Keratinocyte (primary cell): ENCODE results near the gene ESM1.
"Not testable (repeated sequence)": the region's sequence is repeated elsewhere in the genome, so short reads cannot be mapped to it uniquely, and the experiment has no call there.

Experiments
- CTCF ChIP-seq, 3 experiments: IDR thresholded peaks in 1 of 3; conservative IDR thresholded peaks in 1 of 3; optimal IDR thresholded peaks in 1 of 3; 2 replicates in 2 of 3; 3 replicates in 1 of 3; pipeline versions ENCODE3 to v1.5.1; 2011; ENCODE audit warnings: low read length in 3 of 3, mild to moderate bottlenecking in 3 of 3, moderate library complexity in 2 of 3, control low read depth in 1 of 3, inconsistent platforms in 1 of 3; ENCODE audit not compliant: insufficient read depth in 2 of 3; ENCODE audit errors: extremely low read depth in 1 of 3
- EZH2 ChIP-seq: IDR thresholded peaks from one replicate; pipeline ENCODE4 v1.6.1; 2012; ENCODE audit warnings: inconsistent platforms, mild to moderate bottlenecking, low read length, moderate library complexity

DNA sequence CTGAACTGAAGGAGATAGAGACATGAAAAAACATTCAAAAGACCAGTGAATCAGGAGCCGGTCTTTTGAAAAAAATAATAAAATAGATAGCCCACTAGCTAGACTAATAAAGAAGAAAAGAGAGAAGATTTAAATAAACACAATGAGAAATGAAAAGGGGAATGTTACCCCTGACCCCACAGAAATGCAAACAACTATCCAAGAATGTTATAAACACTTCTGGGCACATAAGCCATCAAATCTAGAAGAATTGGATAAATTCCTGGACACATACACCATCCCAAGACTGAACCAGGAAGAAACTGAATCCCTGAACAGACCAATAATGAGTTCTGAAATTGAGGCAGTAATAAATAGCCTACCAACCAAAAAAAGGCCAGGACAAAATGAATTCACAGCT lies 24.8 kb upstream of the ESM1 start:
- not testable (repeated sequence) for TF ChIP-seq CTCF (optimal IDR thresholded peaks at IDR 0.05 in 1 of 3, IDR thresholded peaks at IDR 0.05 in 1 of 3, conservative IDR thresholded peaks at IDR 0.05 in 1 of 3; ENCODE audit: extremely low read depth in 1 of 3, insufficient read depth in 2 of 3, low read length in 3 of 3); EZH2
